TTC549 (cell line): ENCODE results near the gene TTC23L.

Experiments
- FAIRE-seq: peaks from 2 replicates; lab custom pipeline; 2012; peaks lifted over from hg19 to GRCh38; lab: Jason Lieb, UNC

Gene TTC23L

GRCh38 chr5:34833976-34834793 lies 4.8 kb upstream of the TTC23L start:
- no peak for FAIRE-seq

- FAIRE-seq, result no peak
Observed at GRCh38 chr5:34834794-34835089, 4.2 kb upstream of the TTC23L start.

GRCh38 chr5:34835664-34836063 lies 3.3 kb upstream of the TTC23L start:
- FAIRE-seq, result no peak

GRCh38 chr5:34841816-34842215 lies 2.9 kb downstream of the TTC23L start:
- no peak for FAIRE-seq

- FAIRE-seq, result no peak
Observed at GRCh38 chr5:34842554-34842953, 3.6 kb downstream of the TTC23L start.

GRCh38 chr5:34843497-34843896 lies 4.5 kb downstream of the TTC23L start:
- no peak for FAIRE-seq

GRCh38 chr5:34844106-34844505 lies 5.1 kb downstream of the TTC23L start:
- no peak for FAIRE-seq

GRCh38 chr5:34844999-34845398 lies 6.0 kb downstream of the TTC23L start:
- no peak for FAIRE-seq

- FAIRE-seq, result no peak
Observed at GRCh38 chr5:34847056-34847455, 8.1 kb downstream of the TTC23L start.

GRCh38 chr5:34847552-34847951 lies 8.6 kb downstream of the TTC23L start:
- FAIRE-seq, result no peak

GRCh38 chr5:34848230-34848629 lies 9.3 kb downstream of the TTC23L start:
- no peak for FAIRE-seq

GRCh38 chr5:34849253-34849652 lies 10.3 kb downstream of the TTC23L start:
- FAIRE-seq, result no peak

GRCh38 chr5:34854459-34855174 lies 15.7 kb downstream of the TTC23L start:
- no peak for FAIRE-seq

- FAIRE-seq, result no peak
Observed at GRCh38 chr5:34857161-34857560, 18.2 kb downstream of the TTC23L start.

- FAIRE-seq, result no peak
Observed at GRCh38 chr5:34857894-34858293, 18.9 kb downstream of the TTC23L start.

GRCh38 chr5:34858790-34859189 lies 19.8 kb downstream of the TTC23L start:
- no peak for FAIRE-seq

GRCh38 chr5:34859253-34859652 lies 20.3 kb downstream of the TTC23L start:
- FAIRE-seq, result no peak

- no peak for FAIRE-seq
Observed at GRCh38 chr5:34863946-34864345, 25.0 kb downstream of the TTC23L start.

- FAIRE-seq, result no peak
Observed at GRCh38 chr5:34865091-34865490, 26.1 kb downstream of the TTC23L start.

GRCh38 chr5:34866989-34867471 lies 28.1 kb downstream of the TTC23L start:
- FAIRE-seq, result no peak

GRCh38 chr5:34867660-34868059 lies 28.7 kb downstream of the TTC23L start:
- FAIRE-seq, result no peak

GRCh38 chr5:34868791-34869190 lies 29.8 kb downstream of the TTC23L start:
- FAIRE-seq, result no peak

- no peak for FAIRE-seq
Observed at GRCh38 chr5:34869256-34869655, 30.3 kb downstream of the TTC23L start.

GRCh38 chr5:34870382-34870781 lies 31.4 kb downstream of the TTC23L start:
- FAIRE-seq, result no peak
